ENCODE results near the gene ZNF682. TPM values are rescaled to one million over a fixed set of nuclear protein-coding genes. Genes with fewer than 3 reads are reported as not detected.
A peak's percentile ranks its signal among the peaks of the same experiment; 100 is the strongest.

The ZNF682 gene
- total and polyA plus RNA-seq, 2 of the 13 experiments (the other 11 are each of a cell fraction or from before 2014, with no cell fraction given), result 2.0 to 7.2 TPM

- TF ChIP-seq MED13 (CRISPR knock-in tag; IDR thresholded peaks at IDR 0.05) (no peak), TBL1XR1 (IDR thresholded peaks at IDR 0.05; ENCODE audit: borderline replicate concordance, low read length, partially characterized antibody) (peak; percentile 29), ZHX2 (IDR thresholded peaks at IDR 0.05; ENCODE audit: low read depth) (no peak), ZHX2 (CRISPR knock-in tag; IDR thresholded peaks at IDR 0.05; ENCODE audit: borderline replicate concordance) (no peak), ZNF772 (CRISPR knock-in tag; IDR thresholded peaks at IDR 0.05) (no peak), NR2C2 (CRISPR knock-in tag; IDR thresholded peaks at IDR 0.05; ENCODE audit: borderline replicate concordance) (peak; percentile 77), ZNF710 (CRISPR knock-in tag; IDR thresholded peaks at IDR 0.05; ENCODE audit: borderline replicate concordance) (no peak), NAIF1 (CRISPR knock-in tag; IDR thresholded peaks at IDR 0.05; ENCODE audit: borderline replicate concordance) (no peak), HCFC1 (IDR thresholded peaks at IDR 0.05; ENCODE audit: low read depth, low read length) (peak; percentile 73), PHF5A (CRISPR knock-in tag; IDR thresholded peaks at IDR 0.05; ENCODE audit: low read depth, unreplicated experiment) (no peak), ZNF616 (CRISPR knock-in tag; IDR thresholded peaks at IDR 0.05; ENCODE audit: low read depth) (no peak), KDM2A (CRISPR knock-in tag; IDR thresholded peaks at IDR 0.05; ENCODE audit: borderline replicate concordance, low read depth) (0 out of 2 replicates have a peak, but pooled peaks have one; percentile 14), ZNF251 (CRISPR knock-in tag; IDR thresholded peaks at IDR 0.05) (no peak)
- TF ChIP-seq, protein P1, sequence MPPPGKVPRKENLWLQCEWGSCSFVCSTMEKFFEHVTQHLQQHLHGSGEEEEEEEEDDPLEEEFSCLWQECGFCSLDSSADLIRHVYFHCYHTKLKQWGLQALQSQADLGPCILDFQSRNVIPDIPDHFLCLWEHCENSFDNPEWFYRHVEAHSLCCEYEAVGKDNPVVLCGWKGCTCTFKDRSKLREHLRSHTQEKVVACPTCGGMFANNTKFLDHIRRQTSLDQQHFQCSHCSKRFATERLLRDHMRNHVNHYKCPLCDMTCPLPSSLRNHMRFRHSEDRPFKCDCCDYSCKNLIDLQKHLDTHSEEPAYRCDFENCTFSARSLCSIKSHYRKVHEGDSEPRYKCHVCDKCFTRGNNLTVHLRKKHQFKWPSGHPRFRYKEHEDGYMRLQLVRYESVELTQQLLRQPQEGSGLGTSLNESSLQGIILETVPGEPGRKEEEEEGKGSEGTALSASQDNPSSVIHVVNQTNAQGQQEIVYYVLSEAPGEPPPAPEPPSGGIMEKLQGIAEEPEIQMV (CRISPR knock-in tag; IDR thresholded peaks at IDR 0.05; ENCODE audit: low read depth), result no peak
- TF ChIP-seq, protein P2, sequence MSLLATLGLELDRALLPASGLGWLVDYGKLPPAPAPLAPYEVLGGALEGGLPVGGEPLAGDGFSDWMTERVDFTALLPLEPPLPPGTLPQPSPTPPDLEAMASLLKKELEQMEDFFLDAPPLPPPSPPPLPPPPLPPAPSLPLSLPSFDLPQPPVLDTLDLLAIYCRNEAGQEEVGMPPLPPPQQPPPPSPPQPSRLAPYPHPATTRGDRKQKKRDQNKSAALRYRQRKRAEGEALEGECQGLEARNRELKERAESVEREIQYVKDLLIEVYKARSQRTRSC (CRISPR knock-in tag; IDR thresholded peaks at IDR 0.05; ENCODE audit: low read depth), result no peak
- TF ChIP-seq, protein P3, sequence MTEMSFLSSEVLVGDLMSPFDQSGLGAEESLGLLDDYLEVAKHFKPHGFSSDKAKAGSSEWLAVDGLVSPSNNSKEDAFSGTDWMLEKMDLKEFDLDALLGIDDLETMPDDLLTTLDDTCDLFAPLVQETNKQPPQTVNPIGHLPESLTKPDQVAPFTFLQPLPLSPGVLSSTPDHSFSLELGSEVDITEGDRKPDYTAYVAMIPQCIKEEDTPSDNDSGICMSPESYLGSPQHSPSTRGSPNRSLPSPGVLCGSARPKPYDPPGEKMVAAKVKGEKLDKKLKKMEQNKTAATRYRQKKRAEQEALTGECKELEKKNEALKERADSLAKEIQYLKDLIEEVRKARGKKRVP (CRISPR knock-in tag; IDR thresholded peaks at IDR 0.05), result peak in 1 of 2 experiments; percentile 92; a peak in 2 of 4 replicates
Observed at GRCh38 chr19:20051841-20052768, 12.8 kb upstream of the ZNF682 start (continued).

All from HepG2 (cell line).